T-helper 1 cell (primary cell): Measurements from ENCODE around the gene CCR3.
A peak's percentile ranks its signal among the peaks of the same experiment; 100 is the strongest.

Experiments
- DNase-seq, 5 donors: peaks; one replicate each; pipeline ENCODE4 v3.0.0-alpha.2; 2012 to 2020

CCR3 gene

DNA sequence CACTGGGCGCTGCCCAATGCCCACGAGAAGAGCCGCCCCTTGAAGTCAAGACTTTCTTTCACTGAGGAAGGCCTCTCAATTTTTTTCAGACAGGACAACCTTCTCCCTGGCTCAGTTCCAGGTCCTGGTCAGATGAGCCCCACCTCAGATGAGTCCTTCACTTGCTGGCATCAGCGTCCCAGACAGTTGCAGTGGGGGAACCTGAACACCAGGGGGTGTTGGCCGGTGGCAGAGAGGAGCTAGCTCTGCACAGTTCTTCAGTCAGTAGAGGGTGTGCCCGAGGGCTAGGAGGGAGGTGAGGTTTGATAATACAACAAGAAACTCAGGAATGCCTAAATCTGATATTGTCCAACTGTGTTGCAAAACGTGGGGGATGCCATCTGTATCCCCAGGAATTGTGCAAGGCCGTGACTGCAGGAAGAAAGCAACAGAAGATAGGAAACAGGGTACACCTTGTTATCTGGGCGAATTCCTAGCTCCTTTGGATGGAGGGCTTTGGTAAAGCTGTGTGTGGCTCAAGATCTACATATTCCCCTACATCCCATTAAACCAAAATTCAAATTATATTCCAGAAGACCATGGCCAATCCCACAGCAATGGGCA lies 34.3 kb downstream of the CCR3 start:
- DNase-seq: peak; percentile 43 to 82 (median 64)

DNA sequence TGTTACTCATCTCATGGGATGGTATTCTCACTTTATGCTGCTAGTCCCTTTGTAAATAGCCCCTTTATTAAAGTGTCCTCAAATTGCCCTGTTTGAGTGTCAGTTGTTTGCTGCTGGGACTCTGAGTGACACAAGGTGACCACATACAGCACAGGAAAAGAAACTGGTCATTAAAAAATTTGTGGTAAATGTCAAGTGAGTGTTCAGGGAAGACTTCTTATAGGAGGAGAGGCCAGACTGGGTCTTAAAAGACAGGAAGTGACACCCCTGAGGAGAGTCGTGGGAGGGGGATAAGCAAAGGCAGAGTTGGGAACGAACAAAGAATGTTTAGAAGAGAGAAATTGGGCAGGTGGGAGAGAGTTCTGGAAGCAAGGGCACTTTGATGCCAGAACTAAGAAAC lies 35.2 kb downstream of the CCR3 start:
- no peak for DNase-seq

DNA sequence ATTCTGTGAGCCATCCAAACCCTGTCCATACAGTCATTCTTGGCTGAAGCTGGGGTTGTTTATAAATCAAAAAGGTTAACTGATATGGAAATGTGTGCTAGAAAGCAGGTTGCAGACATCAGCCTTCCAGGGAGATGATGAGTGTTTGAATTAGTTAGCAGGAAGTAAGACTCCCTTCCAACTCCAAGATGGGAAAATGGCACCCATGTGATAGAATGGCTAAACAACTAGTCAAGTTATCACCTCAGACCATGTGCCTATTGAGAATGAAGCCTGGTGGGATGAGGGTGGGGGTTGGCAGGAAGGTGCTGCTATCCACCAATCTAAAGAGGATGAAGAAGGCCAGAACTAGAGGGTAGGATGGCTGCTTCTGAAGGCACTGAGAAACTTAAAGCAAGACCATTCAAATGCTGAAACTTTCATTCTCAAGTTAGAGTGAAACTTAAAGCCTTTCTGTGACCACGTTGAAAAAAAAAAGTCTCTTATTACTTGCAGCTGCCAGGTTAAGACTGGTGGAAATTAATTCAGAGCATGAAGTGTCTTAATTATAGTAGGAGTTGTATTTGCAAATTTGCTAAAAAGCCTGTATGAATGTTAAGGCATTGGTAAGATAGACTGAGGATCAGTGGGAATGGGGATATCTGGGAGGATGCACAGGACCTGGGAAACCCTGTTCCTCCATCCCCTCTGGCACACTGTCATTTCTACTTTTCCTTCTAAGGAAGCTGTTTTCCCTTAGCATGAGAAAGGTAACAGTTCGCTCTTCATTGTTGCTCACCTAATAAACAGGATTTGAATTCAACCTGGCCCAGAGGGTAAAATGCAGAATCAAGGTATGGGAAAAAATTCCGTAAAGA lies 36.8 kb downstream of the CCR3 start:
- DNase-seq: peak in 1 of 5 donors; percentile 50

DNA sequence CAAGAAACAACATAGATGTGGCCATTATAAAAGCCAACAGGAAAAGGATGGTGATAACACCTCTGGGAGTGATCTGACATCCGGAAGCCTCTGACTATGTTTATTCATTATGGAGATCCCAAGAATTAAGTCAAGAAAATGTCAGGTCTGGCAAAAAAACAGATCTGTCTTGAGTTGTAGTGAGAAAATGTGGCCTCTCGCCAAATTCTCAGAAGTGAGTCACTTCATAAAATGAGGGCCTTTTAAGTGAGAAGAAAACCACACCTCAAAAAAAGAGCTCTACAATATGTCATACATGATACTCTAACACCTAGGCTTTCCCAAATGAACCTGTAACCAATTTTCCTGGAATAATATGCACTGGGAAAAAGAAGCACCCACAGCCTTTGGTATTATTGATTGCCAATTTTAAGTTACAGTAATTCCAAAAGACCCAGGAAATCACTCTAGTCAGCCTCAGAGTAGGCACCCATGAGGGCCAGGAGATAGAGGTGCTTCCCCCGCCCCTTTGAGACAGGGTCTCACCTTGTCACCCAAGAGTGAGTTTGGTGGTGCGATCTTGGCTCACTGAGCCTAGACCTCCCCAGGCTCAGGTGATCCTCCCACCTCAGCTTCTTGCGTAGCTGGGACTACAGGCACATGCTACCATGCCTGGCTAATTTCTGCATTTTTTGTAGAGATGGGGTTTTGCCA lies 38.0 kb downstream of the CCR3 start:
- DNase-seq: peak in 4 of 5 donors; percentile 19 to 91 (median 28)

DNA sequence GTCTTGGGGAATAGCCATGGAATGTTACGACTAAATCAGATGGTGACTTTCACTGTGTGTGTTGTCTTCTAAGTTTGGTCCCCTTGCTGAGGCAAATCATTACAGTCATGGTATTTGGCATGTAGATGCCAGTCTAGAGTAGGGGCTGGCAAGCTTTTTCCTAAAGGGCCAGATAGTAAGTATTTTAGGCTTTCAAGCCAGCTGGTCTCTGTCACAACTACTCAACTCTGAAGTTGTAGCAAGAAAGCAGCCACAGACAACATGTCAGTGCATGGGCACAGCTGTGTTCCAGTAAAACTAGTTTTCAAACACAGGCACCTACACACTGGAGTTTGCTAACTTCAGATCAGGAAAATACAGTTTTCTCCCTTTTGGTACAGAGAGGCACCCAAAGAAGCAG lies 39.3 kb downstream of the CCR3 start:
- DNase-seq: no peak

DNA sequence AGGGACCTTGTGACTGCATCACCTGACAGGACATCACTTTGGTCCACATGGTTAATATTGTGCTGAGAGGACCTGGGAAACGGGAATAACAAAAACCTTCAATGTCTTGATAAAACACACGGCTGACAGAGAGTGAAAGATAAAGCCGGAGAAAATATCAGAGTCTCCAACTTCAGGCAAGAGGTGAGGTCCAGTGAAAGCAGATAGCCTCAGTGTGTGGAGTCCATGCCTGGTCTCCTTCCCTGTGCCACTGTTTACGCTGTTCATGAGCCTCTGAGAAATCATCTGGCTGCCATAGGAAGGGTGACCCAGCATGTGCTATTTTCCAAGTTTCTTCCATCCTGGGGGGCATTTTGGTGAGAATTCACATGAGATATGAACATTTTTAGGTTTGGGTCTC lies 39.8 kb downstream of the CCR3 start:
- no peak for DNase-seq

DNA sequence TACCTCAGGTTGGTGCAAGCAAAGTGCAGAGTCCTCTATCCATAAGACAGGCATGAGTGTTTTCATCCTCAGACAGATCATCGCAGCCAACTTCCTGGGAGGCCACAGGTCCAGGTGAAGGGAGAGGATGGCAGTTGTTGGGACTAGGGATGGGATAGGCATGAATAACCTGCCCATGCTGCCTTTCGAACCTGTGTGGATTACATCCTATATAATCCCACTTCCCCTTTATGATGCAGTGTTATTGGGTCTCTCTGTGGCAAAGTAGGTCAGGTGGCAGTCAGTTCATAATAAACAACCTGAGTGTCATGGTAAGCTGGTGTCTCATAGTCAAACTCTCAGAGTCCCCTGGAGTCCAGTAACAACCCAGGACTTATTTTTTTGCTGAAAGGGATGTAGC lies 40.4 kb downstream of the CCR3 start:
- DNase-seq: no peak

DNA sequence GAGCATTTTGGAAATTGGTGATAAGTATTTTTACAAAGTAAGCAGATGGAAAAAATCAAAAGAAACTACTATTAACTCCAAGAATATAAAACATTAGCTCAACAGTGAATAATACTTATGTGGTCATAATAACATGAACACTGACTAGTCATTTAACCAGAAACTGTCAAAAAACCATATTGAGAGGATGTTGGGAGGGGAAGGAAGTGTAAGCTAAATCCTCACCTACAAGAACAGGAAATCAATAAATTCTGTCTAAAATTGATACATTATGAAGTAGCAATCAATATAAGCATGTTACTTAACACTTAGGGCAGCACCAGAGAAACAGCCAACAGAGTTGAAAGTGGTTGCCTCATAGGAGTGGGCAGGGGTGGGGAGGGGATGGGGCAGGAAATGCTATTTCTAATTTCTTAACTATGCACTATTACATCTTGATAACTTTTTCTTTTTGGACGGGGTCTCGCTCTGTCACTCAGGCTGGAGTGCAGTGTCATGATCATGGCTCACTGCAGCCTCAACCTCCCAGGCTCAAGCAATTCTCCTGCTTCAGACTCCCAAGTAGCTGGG lies 41.7 kb downstream of the CCR3 start:
- peak in 1 of 5 donors; percentile 72 for DNase-seq

DNA sequence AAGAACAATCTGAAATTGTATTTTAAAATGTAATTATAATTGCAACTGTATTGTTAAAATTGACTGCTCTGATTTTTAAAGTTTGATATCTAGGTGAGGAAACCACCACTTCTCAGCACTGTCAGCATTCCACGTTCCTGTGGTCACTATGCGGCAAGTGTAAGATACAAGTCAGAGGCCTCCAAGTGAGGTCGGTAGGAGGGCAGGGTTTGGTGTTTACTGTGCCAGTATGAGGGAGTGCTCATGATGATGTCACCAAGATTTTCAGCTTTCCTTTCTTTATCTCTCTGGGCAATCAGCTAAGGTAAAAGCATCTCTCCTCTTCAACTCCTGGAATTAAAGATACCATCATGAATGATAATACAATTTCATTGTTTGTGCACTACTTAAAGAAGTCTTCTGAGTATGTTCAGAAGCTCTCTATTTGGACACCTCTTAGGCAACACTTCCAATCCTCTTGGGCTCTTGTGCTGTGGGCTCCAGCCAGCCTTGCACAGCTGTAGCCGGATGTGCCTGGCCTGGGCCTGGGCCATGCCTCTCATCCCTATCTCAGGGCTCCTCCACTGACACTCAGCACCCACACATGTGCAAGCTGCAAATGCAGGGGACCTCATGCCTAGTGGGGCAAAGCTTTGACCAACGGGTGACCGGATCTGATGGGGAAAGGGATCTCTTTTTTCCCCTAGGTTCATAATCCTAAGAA lies 42.9 kb downstream of the CCR3 start:
- peak in 4 of 5 donors; percentile 18 to 84 (median 46) for DNase-seq

DNA sequence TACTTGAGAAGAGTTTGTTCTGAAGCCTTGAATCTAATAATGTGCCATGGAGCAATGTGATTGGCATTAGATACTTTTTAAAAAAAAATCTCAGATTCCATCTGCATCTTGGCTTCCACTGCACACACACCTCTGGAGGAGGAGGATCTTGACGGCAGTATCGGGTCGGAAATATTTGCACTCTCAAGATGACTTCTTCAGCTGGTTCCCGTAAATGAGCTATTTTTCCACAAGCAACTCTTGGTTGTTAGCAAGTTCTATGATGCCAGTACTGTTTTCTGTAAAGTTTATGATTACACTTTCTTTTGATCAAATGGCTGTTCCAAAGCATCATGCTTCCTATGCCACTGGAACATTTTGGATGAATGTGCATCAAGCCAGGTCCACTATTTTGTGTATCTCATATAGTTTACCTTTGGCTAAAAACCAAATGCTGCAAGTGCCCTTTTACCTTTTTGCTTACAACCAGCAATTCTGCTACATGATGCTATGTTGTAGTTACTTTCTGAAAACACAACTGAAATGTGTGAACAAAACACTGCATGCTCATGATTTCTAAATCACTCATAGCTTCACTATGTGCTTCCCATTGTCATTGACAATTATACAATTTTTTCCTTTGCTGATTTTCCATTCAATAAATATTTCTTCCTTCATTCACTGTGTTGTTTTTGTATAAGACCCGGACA lies 43.8 kb downstream of the CCR3 start:
- DNase-seq: peak in 1 of 5 donors; percentile 73

DNA sequence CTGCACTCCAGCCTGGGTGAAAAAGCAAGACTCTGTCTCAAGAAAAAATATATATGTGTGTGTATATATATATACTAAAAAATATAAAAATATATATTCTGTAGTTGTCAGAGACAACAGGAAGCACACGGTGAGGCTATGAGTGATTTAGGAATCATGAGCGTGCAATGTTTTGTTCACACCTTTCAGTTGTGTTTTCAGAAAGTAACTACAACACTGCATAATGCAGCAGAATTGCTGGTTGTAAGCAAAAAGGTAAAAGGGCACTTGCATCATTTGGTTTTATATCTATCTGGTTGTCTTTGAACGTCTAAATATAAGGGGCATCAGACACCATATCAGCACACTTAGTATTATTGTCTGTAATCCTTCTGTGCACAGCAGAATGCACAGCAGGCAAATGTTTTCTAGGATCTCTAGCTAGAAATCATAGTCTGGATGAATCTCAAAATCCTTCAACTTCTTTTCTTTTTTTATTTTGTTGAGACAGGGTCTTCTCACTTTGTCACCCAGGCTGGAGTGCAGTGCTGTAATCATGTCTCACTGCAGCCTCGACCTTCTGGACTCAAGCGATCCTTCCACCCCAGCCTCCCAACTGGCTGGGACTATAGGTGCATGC lies 44.8 kb downstream of the CCR3 start:
- DNase-seq: peak in 1 of 5 donors; percentile 76

DNA sequence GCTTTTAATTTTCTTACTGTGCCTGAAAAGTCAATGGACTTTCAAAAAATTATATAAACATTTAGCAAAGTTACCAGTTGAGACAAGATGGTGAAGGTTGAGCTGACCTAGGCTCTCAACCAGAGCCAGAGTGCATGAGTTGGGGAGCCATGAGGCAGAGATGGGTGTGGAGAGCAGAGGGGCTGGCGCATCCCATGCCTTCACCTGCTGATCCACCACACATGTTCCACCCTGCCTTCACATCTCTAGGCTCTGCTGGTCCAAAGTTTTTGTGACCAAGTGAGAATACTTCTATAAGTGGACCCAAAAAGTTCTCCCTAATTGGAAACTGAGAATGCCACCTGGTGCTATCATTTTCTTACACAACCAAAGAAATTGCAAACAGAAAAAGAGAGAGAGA lies 47.3 kb downstream of the CCR3 start:
- DNase-seq: no peak

DNA sequence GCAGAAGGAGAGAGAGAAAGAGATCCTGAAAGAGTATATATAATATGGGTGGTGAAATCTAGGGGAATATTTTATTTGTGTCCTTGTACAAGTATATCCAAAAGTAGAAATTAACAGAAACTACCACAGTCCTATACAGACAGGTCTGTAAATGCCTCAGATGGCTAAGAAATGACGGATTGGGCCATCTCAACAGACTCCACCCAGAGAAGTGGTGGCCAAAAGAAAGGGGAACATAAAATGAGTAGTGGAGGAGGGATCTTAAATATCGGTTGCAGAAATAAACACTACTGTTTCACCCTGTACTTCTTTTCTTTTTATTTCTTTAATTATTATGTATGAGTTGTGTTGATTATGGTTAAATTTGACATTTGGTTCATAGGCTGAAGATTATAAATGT lies 47.7 kb downstream of the CCR3 start:
- no peak for DNase-seq

DNA sequence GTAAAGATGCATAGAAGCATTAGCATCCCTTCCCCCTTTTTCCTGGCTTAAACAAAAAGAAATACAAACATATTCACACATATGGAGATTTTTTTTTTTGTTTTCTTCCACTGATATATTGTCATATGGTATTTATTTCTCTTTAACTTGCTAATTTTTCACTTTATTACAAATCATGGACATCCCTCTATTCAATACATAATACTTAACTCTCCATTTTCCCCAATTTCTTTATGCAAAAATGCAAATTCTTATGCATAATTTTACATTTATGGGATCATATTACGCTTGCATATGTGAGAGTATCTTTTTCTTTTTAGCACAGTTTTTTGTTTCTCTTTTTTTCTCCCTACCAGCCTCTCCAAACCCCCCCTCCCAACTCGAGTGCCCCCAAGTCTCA lies 48.8 kb downstream of the CCR3 start:
- DNase-seq: no peak

DNA sequence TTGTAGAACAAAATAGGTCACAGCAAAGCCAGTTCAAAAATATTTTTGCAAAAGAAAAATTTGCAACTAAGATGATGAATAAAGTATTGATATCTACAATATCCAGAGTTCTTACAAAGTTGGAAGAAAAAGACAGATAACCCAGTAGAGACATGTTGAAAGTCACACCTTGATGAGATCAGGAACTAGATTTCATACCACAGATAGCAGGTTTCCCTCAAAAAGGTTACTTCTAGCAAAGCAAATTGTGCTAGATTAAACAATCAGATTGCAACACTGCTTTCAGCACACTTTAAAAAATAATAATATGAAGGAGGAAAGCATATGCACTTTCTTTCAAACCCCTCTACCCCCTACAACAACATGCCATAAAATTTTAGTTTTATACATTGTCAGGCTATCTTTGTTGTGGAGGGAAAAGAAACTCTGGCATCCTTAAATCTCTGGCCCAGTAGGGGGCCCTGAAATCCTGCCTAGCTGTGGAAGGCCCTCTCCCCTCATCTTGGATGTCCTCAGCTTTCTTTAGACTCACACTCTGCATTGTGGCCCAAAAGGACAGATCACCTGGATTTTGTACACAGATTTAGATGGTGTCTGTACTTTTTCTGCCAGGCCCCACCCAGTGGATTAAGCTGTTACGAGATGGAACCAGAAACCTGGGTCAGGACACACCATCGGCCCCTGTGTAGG lies 50.9 kb downstream of the CCR3 start:
- DNase-seq: no peak

DNA sequence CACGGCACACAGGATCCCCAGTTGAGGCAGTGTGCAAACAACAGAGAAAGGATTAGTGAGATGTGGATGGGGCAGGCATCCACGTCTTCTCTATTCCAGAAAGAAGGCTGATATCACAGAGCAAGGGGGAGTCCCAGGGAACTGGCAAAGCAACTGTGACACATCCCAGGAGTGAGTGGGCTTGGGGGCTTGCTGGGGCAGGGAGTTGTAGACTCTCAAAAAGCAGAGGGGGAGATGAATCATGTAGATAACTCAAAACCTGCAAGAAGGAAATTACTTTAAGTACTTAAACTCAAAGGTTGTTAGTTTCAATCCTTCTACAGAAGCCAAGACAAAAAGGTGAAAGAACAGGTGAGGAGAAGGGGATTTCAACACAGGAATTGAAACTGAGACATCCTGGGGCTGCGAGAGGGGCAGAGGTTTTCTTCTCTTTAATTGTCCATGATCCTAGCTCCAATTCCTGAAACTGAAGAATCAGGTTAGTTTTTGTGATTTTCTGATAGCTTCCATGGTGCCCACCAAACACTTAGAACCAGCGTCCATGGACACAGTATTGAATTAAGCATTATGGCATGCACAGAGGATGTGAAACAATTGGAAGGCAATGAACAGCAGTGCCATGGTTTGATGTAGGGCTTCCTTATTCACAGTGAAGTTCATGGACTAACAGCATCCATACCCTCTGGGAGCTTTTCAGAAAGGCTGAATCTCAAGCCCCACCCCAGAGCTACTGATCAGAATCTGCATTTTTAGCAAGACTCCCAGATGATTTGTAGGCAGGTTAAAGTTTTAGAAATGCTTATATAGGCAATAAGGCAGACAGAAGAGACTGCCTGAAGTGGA lies 52.0 kb downstream of the CCR3 start:
- no peak for DNase-seq

DNA sequence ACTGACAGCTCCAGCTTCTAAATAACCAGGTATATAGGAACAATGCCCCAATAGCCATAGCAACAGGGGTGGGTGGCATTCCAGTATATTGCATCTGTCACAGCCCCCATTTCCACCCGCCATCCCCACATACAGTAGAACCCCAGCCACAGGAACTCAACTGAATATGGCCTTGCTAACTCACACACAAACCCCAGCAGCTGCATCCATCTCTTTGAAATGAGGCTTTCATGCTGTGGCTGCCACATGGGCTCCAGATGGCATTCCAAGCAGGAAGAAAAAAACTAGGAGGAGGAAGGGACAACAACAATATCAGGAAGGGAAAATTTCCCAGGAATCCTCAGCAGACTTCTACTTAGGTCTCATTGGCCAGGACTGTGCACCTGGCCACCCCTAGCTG lies 54.6 kb downstream of the CCR3 start:
- no peak for DNase-seq

DNA sequence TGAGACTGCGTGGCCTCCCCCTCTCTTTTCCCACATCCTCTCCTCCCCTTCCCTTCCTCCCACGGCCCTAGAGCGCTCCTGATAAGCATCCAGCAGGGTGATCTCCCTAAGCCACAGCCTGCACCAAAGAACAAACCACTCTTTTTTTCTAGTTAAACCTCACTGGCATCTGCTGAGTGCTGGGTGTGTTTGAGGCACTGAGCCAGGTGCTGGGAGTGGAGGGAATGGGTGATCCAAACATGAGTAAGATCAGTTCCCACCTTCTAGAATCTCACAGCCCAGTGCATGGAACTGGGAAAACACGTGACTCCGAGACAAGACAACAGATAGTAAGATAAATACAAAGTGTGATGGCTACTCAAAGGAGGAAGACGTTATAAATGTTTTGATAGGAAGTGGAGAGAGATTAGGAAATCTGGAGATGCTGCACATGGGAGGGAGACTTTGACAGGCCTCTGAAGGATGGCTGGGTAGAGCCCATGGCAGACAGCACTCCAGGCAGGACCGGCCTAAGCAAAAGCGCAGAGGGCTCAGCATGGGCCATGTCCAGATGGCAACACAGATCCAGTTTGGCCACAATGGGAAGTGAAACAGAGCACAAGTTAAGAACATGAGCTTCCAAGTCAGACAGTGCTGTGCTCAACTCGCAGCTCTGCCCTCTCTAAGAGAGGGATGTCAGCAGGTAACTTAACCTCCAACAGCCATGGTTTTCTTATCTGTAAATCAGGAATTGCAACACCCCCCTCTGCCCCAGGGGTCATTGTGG lies 55.6 kb downstream of the CCR3 start:
- no peak for DNase-seq
